Measurements from ENCODE around the gene RHOG.

RHOG gene

DNA sequence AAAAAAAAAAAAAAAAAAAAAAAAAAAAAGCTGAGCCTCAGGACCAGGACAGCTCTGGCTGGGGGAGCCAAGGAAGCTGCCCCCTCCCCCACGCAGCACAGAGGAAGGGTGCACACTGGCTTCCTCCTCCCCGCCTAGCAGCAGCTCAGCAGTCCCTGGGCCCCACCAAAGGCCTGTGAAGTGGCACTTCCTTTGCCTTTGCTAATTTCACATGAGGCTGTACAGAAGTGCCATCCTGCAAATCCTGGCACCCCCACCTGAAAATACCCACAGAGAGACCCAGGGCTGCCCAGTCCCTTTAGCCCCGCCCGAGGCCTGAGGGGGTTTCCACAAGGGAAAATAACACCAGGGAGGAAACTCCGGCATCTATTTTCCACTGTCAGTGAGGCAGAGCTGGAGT lies 3.9 kb downstream of the RHOG start:
- no peak overlapping the region for H3K9ac ChIP-seq
- no peak overlapping the region for H3K27ac ChIP-seq

DNA sequence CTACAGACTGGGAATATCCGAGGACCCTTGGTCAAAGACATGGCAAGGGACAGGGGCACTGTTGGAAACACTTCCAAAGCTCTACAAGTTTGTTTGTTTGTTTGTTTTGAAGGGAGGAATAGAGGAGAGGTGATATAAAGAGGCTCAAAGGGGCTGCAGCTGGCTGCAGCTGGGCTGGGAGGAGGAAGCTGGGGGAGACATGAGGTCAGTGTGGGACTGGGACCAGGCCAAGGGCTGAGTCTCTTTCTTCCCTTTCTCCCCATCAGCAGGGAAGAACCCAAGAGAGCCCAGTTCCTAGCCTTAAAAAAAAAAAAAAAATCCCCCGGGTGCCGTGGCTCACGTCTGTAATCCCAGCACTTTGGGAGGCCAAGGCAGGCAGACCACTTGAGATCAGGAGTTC lies 5.0 kb downstream of the RHOG start:
- Histone ChIP-seq H3K36me3 (ENCODE audit: insufficient read depth) (no peaks in the 10 kb centered on the region), H3K79me2 (ENCODE audit: insufficient read depth, low read depth) (peaks cover 60% of the 10 kb centered on the region; the same call in 1 of the 2 replicates), H3K27ac (no peak overlapping the region), H2AFZ (ENCODE audit: low read depth) (no peak overlapping the region), H3K4me3 (IDR thresholded peaks at IDR 0.05; ENCODE audit: insufficient read depth, low read depth, low read length) (no peak overlapping the region), H4K20me1 (ENCODE audit: insufficient read depth) (0 out of 2 replicates have a peak, but pooled peaks cover 4% of the 10 kb centered on the region), H3K4me2 (no peak overlapping the region), H3K4me1 (ENCODE audit: low read depth, poor library complexity, severe bottlenecking) (peaks cover 42% of the 10 kb centered on the region), H3K27me3 (ENCODE audit: insufficient read depth, low read depth) (no peaks in the 10 kb centered on the region), H3K9ac (no peak overlapping the region)
- TF ChIP-seq, protein P1, sequence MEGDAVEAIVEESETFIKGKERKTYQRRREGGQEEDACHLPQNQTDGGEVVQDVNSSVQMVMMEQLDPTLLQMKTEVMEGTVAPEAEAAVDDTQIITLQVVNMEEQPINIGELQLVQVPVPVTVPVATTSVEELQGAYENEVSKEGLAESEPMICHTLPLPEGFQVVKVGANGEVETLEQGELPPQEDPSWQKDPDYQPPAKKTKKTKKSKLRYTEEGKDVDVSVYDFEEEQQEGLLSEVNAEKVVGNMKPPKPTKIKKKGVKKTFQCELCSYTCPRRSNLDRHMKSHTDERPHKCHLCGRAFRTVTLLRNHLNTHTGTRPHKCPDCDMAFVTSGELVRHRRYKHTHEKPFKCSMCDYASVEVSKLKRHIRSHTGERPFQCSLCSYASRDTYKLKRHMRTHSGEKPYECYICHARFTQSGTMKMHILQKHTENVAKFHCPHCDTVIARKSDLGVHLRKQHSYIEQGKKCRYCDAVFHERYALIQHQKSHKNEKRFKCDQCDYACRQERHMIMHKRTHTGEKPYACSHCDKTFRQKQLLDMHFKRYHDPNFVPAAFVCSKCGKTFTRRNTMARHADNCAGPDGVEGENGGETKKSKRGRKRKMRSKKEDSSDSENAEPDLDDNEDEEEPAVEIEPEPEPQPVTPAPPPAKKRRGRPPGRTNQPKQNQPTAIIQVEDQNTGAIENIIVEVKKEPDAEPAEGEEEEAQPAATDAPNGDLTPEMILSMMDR (conservative IDR thresholded peaks at IDR 0.05; ENCODE audit: low read depth, low read length), result no peak

More for the DNA sequence above, 3.9 kb downstream of the RHOG start:
- Histone ChIP-seq H3K4me1 (ENCODE audit: low read depth, poor library complexity, severe bottlenecking) (peaks cover 46% of the 10 kb centered on the region), H3K27me3 (ENCODE audit: insufficient read depth, low read depth) (no peaks in the 10 kb centered on the region), H3K79me2 (ENCODE audit: insufficient read depth, low read depth) (peaks cover 60% of the 10 kb centered on the region; the same call in 1 of the 2 replicates), H3K4me3 (IDR thresholded peaks at IDR 0.05; ENCODE audit: insufficient read depth, low read depth, low read length) (no peak overlapping the region), H4K20me1 (ENCODE audit: insufficient read depth) (0 out of 2 replicates have a peak, but pooled peaks cover 4% of the 10 kb centered on the region), H3K36me3 (ENCODE audit: insufficient read depth) (no peaks in the 10 kb centered on the region), H2AFZ (ENCODE audit: low read depth) (no peak overlapping the region), H3K4me2 (no peak overlapping the region)
- TF ChIP-seq, protein P1 (conservative IDR thresholded peaks at IDR 0.05; ENCODE audit: low read depth, low read length), result no peak

DNA sequence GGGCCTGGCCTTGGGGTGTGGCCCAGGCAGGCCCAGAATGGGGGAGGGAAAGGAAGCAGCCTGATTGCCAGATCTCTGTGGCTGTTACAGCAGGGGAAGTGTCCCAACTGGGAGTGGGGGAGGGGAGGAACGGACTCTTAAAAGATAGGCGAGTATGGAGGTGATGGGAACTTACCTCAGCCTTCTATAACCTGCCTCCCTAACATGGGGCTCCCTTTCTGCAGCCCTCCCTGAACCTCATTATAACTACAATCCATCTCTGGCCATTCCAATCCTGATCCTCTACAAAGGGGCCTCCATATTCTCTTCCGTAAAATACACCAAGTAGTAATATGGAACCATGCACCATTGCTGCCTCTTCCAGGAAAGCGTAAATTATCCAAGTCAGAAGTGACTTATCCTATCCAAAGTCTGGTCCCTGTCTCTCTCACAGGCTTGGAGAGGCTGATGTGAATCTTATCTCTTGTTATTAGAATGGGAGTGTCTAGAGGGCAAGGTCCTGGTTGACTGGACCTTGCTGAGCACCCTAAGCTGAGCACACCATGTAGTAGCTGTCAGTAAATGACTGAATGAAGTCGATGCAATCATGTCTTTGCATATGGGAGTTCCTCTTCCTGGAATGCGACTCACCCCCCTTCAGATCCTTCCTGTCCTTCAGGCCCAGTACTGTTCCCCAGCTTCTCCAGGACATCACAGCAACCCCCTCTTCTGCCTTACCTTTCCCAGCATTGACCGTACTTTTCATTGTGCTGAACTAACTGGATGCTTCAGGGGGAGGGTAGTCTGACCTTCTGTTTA lies 5.9 kb downstream of the RHOG start:
- H3K4me1 ChIP-seq (ENCODE audit: low read depth, poor library complexity, severe bottlenecking), result peaks cover 40% of the 10 kb centered on the region
- TF ChIP-seq, protein P1 (conservative IDR thresholded peaks at IDR 0.05; ENCODE audit: low read depth, low read length), result no peak
- no peak overlapping the region for H3K4me3 ChIP-seq (IDR thresholded peaks at IDR 0.05; ENCODE audit: insufficient read depth, low read depth, low read length)
- H3K4me2 ChIP-seq, result no peak overlapping the region
- no peaks in the 10 kb centered on the region for H3K36me3 ChIP-seq (ENCODE audit: insufficient read depth)
- H3K27ac ChIP-seq, result no peak overlapping the region
- no peaks in the 10 kb centered on the region for H3K27me3 ChIP-seq (ENCODE audit: insufficient read depth, low read depth)
- peaks cover 55% of the 10 kb centered on the region; the same call in 1 of the 2 replicates for H3K79me2 ChIP-seq (ENCODE audit: insufficient read depth, low read depth)
- no peak overlapping the region for H3K9ac ChIP-seq
- H4K20me1 ChIP-seq (ENCODE audit: insufficient read depth), result 0 out of 2 replicates have a peak, but pooled peaks cover 4% of the 10 kb centered on the region
- no peak overlapping the region for H2AFZ ChIP-seq (ENCODE audit: low read depth)

DNA sequence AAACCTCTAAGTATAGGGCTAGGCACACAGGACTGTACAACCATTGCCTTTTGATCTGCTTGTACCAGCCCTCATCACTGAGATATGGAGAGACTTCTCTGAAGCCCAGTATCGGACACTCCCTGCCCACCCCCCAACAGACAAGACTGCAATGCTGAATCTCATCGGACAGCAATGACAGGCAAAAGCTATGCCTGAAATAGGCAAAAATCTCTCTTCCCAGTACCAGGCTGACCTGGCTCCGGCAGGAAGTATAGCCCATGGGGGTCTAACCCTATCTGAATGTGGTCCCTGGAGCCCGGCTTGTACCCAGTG lies 6.5 kb downstream of the RHOG start:
- Histone ChIP-seq H3K4me2 (no peak overlapping the region), H3K79me2 (ENCODE audit: insufficient read depth, low read depth) (peaks cover 50% of the 10 kb centered on the region; the same call in 1 of the 2 replicates), H3K9ac (no peak overlapping the region), H4K20me1 (ENCODE audit: insufficient read depth) (0 out of 2 replicates have a peak, but pooled peaks cover 4% of the 10 kb centered on the region), H3K4me1 (ENCODE audit: low read depth, poor library complexity, severe bottlenecking) (peaks cover 34% of the 10 kb centered on the region), H2AFZ (ENCODE audit: low read depth) (no peak overlapping the region), H3K4me3 (IDR thresholded peaks at IDR 0.05; ENCODE audit: insufficient read depth, low read depth, low read length) (no peak overlapping the region), H3K27me3 (ENCODE audit: insufficient read depth, low read depth) (no peaks in the 10 kb centered on the region), H3K36me3 (ENCODE audit: insufficient read depth) (no peaks in the 10 kb centered on the region), H3K27ac (no peak overlapping the region)
- TF ChIP-seq, protein P1 (conservative IDR thresholded peaks at IDR 0.05; ENCODE audit: low read depth, low read length), result no peak

All from KMS-11 (cell line).